ENCODE results near the gene SYNE2.
"Not testable (repeated sequence)": the region's sequence is repeated elsewhere in the genome, so short reads cannot be mapped to it uniquely, and the experiment has no call there.

The SYNE2 gene

DNA sequence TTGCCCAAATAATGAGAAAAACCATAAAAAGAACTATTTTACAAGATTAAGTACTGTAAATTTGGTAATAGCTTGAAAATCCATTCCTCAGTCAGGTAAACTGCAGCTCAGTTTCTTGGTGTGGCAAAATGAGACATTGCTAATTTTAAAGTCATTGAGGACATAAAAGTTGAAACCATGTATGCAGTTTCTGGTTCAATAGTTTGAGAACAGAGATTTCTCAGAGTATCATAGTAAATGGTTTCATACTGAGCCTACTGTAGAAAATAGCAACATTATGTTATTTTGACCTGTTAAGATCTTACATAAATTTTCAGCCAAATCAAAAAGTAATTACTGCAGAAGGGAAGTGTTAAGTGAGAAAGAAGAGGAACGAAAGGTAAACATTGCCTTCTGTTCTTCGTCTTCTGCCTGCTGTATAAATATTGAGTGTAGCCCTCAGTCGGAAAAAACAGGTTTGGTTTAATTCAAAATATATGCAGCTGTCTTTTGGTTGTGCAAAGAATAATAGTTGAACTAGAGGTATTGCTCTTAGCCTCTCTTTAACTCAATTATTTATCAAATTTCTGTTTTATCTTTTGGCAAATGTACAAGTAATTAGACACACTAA, 119.6 kb downstream of the SYNE2 start:
- DNase-seq: no peak

DNA sequence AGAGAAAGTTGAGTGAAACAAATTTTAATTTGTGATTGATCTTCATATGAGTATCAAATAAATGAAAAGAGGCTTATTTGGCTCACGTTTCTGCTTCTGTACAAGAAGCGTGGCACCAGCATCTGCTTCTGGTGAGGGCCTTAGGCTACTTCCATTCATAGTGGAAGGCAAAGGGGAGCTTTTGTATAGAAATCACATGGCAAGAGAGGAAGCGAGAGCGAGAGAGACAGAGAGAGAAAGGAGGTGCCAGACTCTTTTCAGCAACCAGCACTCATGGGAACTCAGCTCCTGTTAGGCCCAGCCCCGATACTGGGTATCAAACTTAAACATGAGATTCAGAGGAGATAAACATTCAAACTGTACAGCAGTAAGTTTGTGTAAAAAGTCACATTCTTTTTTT, 121.4 kb downstream of the SYNE2 start:
- DNase-seq: no peak

DNA sequence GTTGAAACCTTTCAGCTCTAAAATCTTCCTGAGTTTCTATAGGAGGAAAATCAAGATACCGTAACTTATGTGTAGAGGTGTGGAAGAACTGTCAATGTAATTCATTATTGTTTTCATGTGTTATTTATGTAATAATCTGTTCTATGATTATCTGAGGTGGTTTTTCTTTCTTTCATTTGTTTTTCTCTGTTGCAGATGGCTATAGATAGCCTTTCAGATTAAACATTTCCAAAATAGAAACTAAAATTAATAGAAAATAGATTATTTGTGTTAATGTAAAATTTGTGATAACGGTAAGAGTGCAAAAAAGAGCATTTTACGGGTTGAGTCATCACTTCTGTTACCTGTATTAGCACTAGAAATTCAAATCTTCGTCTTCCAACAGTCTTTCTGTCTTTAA, 128.8 kb downstream of the SYNE2 start:
- no peak for DNase-seq

DNA sequence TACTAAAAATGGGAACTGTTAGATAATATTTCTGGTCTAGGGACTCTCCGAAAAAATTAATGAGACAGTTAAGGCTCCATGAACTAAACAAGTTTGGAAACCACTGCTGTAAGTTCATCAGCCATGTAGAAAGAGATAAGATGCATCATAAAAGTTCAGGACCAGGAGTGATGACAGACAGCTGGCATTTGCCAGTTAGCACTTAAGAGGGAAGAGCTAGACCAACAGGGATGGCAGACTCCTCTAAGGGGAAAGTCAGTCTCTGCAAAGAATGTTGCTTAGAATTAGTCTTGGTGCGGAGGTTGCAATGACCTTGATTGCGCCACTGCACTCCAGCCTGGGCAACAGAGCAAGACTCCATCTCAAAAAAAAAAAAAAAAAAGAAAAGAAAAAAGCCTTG, 129.4 kb downstream of the SYNE2 start:
- DNase-seq: no peak

DNA sequence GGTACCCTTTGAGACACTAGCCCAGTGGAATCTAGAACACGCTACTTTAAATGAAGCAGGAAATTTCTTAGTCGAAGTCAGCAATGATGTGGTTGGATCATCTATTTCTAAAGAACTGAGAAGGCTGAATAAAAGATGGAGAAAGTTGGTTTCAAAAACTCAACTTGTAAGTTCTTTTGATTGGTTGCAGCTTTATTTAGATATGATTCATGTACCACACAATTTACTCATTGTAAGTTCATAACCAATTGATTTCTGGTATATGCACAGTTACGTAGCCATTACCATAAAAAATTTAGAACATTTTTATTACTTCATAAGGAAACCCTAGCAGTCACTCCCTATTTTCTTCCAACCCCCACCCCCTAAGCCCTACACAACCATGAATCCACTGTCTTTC, 129.8 kb downstream of the SYNE2 start:
- DNase-seq: no peak

DNA sequence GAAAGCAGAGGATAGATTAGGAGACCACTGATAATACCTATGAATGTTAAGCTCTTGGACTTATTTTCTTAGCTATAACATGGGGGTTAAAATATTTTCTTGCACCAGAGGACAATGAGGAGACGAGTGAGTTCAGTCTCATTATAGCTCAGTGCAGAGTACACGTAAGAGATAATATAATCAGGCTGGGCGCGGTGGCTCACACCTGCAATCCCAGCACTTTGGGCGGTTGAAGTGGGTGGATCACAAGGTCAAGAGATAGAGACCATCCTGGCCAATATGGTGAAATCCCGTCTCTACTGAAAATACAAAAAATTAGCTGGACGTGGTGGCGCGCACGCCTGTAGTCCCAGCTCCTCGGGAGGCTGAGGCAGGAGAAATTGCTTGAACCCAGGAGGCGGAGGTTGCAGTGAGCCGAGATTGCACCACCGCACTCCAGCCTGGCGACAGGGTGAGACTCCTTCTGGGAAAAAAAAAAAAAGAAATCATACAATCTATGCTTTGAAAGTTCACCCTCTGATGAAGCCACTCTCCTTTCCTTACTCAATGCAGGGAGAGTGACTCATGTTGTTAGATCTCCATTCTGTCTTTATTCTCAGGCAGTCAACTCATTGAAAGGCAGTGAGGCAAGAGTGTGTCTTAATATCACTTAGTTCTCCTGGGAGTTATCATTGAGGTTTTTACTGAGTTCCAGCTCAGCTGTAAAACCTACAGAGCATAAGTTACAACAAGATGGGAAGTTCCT, 134.2 kb downstream of the SYNE2 start:
- no peak for DNase-seq

DNA sequence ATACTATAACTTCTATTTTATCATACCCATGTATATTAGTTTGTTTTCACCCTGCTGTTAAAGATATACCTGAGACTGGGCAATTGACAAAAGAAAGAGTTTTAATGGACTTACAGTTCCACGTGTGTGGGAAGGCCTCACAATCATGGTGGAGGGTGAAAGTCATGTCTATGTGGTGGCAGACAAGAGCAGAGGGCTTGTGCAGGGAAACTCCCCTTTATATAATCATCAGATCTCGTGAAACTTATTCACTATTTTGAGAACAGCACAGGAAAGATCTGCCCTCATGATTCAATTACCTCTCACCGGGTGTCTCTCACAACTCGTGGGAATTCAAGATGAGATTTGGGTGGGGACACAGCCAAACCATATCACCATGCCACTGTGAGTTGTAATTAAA, 135.8 kb downstream of the SYNE2 start:
- DNase-seq: no peak

DNA sequence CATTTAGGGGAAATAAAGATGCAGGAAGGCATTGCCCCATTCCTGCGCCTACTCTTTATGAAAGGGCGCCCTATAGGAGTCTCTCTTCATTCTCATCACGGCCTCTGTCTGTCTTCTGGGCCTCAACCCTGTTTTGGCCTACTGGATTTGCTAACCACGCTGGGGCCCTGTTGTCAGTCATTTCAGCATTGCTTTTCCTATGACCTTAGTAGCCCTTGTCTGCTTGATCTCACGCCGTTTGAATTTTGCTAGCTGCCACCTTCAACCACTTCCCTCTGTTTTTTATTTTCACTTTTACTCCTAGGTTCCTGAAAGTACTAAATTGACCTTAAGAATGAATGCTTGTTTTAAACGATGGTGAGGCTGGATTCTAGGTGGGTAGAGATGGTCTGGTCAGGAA, 139.0 kb downstream of the SYNE2 start:
- DNase-seq: no peak

DNA sequence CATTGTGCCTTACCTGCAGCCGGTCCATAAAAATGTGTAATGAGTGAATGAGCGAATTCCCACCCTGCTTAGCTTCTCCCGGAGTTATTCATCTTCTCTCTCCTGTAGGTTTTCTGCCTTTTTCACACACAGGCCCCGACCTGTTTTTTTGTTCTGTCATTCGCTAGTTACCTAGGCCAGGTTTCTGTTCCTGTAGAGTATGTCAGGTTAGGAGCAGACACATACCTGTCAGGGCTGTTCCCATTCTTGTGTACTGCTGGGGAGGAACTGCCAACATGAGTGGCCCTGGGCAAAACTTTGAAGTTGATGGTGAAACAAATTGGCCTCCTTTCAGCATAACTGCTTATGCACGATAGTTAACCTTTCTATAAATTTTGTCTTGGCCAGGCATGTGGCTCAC, 140.1 kb downstream of the SYNE2 start:
- DNase-seq: no peak

DNA sequence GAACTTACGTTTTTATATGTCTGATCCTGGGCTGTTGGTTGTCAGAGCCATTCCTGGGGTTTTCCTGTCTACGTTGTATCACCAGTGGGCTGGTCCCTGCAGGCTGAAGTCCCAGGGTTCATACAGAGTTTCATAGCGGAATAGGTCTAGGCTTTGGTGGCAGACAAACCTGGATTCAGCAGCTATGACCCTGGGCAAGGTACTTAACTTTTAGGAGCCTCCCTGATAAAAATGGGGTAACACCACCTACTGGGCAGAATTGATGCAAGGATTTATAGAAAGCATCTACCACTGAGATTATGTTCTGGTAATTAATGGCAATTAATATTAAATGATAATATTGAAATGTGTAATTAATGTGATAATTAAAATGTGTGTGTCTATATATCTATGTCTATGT, 141.2 kb downstream of the SYNE2 start:
- no peak for DNase-seq

DNA sequence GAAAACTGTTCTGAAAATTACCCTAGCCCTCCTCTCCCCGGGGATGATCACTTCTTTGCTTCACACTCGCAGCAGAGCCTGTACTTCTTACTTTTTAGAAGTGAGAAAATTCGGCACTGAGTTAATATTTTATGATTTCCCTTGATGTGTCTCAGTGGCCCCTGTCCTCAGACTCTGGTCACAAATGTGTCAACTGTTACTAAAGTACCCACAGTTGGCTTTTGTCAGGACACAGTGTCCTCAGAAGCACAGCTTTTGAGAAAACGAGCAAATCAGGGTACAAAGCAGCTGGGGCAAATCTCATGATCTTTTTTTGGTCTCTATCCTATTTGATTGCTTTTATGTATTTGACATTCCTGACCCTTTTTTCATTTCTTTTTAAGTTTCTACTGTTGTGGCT, 142.5 kb downstream of the SYNE2 start:
- DNase-seq: no peak

DNA sequence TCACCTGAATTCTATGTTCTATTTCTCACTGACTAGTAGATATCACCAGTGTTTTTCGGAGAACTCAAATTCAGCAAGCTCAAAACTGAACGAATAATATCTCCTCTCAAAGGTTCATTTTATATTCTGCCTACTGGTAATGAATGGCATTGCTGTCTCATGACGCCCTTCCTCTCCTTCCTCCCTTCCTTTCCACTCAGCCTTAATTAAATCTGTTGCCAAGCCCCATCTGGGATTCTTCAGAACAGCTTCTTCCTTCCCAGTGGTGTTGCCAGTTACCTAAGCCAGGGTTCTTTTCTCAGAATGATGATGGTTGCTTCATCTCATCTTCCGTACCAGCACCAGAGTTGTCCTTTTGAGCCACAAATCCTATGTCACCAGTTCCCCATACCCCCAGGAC, 143.2 kb downstream of the SYNE2 start:
- DNase-seq: no peak

DNA sequence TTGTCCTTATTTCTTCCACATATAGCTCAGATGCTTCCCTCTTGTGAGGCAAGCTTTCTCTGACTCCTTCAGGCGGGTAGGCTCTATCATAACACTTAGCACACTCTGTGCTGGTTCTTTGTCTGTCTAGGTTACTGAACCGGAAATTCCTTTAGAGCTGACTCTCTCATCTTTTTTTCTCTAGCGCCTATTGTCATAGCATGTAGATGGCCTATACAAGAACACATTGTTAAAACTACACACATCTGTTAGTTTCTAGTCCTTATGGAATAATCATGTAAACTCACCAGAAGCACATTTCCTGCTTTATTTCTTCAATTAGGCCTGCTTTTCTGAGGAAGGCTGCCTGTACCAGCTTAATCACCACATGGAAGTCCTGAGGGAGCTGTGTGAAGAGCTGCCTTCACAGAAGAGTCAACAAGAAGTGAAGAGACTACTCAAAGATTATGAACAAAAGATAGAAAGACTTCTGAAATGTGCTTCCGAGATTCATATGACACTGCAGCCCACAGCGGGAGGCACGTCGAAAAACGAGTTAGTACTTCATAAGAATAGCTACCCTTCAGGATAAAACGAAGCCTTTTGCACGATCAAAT, 143.9 kb downstream of the SYNE2 start:
- no peak for DNase-seq

DNA sequence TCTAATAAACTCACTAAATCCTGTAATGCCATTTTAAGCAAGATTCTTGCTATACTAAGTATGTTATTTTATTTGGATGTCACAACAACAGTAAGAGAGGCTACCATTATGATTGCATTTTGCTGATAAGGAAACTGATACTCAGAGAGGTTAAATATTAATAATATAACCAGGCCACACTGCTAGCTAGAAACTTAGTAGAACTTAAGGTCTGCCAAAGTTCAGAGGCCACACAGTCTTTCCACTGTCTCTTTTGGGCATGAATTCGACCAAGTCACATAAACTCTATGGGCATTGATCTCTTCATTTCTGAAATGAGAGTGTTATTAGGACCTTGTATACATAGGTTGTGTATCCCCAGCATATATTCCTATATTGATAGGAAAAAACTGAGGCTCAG, 147.9 kb downstream of the SYNE2 start:
- no peak for DNase-seq

DNA sequence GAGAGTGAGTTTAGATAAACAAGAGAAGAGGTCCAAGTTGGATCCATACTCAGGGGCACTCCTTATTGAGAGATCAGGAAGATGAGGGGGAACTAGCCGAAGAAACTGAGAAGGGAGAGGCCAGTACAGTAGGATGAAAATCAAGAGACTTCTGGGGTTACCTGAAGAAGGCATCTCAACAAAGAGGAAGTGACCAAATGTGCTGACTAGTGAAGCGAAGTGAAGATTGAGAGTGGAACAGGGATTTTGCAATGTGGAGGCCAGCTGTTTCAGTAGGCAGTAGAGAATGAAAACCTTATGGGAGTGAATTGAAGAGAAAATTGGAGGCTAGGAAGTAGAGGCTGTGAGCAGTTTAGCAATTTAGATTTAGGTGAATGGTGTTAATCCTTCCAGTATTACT, 153.0 kb downstream of the SYNE2 start:
- no peak for DNase-seq

DNA sequence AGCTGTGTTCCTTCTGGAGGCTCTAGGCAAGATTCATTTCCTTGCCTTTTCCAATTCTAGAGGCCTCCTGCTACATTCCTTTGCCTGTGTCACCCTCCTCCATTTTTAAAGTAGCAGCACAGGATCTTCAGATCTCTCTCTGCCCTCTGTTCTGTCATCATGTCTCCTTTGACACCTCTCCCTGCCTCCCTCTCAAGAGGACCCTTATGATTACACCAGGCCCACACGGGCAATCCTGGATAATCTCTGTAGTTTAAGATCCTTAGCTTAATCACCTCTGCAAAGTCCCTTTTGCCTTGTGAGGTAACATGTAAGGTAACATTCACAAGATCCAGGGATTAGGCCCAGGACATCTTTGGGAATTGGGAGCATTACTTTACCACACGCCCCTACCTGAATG, 155.2 kb downstream of the SYNE2 start:
- no peak for DNase-seq

DNA sequence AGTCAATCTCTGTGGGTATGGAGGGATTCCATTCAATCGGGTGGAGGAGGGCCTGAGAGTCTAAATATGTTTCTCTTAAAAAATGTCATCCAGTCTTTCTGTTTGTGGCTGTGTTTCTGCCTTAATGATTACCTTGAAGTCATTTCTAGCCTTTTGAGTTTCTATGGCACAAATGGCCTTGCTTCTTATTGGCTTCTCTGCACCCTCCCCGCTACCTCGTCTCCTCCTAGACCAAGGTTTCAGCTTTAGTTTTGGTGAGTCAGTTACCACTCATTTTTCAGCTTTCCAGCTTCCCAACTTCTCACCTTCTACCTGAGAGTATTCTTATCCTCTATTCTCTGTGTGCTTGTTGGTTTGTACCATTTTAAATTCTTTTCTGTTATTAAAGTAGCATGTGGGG, 159.2 kb downstream of the SYNE2 start:
- no peak for DNase-seq

DNA sequence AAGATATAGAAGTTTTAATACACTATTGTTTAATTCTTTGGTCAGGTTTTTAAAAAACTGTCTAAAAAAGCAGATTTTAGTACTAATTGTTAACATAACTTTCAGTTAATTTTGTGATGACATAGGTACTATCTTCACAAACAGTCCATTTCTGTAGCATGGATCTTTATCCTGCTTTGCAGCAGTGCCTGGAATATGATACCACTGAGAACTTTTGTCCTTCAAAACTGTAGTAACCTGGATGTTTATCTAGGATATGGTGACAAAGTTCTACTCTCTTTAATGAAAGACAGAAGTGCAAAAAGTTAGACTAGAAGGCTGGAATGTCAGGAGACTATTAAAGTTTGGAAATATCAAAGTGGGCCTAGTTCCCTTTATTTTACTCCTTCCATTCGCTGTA, 159.9 kb downstream of the SYNE2 start:
- no peak for DNase-seq

DNA sequence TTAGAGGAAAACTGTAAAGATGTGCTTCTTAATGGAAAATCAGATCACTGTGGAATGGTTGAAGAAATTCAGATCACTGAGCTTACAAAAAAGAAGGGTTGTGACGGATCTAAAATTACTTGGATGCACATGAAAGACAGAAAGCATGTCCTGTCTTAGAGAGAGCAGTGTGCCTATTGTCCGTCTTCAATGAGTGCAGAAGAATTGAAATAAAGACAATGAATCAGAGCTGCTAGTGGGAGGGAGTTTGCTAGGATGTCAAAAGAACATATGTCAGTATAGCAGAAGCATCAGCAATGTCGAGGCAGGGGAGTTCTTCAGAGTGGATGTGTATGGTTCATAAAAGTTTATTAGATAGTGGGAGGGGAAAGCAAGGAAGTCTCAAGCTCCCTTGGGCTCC, 172.7 kb downstream of the SYNE2 start:
- DNase-seq: no peak

DNA sequence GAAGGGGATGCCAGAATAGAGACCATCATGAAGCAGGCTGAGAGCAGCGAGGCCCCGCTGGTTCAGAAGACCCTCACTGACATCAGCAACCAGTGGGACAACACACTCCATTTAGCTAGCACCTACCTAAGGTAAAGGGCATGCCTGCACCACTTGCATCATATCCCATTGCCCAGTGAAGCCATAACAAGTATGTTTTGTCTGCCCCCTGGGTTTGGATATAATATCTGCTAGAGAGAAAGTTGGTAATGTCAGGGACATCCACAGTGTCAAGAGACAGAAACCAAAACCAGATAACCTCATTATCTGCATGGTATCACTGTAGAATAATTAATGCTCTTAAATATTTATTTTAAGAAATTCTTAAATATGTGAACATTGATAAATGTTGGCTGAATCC, 173.8 kb downstream of the SYNE2 start:
- DNase-seq: no peak

DNA sequence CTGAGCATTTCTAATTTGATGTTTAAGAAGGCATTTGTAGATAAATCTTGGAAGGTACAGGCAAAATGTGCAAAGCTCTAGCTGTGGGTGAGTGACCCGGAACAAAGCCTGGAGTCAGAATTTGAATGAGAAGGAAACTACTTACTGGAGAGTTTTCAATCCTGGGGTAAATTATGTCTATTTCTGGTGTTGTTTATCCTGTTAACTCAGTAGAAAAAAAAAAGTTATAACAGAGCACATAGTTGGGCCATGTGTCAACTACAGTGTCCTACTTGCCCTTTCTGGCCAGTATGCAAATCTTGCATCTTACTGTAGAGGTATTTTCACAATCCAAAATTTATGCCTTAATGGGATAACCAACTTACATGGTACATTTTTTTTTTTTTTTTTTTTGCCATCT, 182.3 kb downstream of the SYNE2 start:
- DNase-seq: no peak

DNA sequence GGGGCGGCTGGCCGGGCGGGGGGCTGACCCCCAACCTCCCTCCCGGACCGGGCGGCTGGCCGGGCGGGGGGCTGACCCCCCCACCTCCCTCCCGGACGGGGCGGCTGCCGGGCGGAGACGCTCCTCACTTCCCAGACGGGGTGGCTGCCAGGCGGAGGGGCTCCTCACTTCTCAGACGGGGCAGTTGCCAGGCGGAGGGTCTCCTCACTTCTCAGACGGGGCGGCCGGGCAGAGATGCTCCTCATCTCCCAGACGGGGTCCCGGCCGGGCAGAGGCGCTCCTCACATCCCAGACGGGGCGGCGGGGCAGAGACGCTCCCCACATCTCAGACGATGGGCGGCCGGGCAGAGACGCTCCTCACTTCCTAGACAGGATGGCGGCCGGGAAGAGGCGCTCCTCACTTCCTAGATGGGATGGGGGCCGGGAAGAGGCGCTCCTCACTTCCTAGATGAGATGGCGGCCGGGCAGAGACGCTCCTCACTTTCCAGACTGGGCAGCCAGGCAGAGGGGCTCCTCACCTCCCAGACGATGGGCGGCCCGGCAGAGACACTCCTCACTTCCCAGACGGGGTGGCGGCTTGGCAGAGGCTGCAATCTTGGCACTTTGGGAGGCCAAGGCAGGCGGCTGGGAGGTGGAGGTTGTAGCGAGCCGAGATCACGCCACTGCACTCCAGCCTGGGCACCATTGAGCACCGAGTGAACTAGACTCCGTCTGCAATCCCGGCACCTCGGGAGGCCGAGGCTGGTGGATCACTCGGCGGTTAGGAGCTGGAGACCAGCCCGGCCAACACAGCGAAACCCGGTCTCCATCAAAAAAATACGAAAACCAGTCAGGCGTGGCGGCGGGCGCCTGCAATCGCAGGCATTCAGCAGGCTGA, 185.3 kb downstream of the SYNE2 start:
- not testable (repeated sequence) for DNase-seq

DNA sequence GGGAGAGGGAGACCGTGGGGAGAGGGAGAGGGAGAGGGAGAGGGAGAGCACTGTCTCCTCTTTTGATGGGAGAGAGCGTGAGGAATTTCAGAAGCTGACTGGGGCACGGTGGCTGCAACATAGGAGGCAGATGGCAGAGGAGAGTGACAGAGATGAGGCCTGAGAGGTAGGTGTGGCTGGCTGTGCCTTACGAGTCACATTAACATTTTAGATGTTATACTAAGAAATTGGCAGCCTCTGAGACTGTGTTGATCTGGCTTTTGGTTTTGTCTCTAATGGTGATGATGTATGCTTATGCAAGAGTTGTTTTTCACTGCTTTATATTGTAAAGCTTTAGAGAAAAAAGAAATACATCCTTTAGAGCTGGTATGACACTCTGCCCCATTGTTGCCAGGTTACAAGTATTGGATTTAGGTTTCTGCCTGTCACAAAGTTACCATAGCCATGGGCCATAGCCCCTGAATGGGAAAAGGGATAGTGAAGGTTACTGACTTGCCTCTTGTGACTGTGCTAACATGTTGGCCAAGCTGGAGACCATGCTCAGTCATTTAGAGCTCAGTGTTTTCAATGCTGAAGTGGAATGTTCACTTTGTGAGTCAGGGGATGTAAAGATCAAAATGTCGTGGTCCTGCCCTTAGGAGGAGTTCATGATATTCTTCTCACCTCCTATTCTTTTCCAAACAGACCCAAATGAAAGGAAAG, 186.2 kb downstream of the SYNE2 start:
- no peak for DNase-seq
